ACHN (cell line): ENCODE measurements around the gene DNAAF2.
"Not testable (repeated sequence)": the region's sequence is repeated elsewhere in the genome, so short reads cannot be mapped to it uniquely, and the experiment has no call there.

Experiments used
- DNase-seq: peaks from one replicate; pipeline ENCODE4 v3.0.0-alpha.2; 2015
- in situ Hi-C: cut with HindIII; loops from 2 replicates; pipeline ENCODE4 v1.10.0; 2017; ENCODE audit warnings: low sequenced_read_pairs, low pct_ligation_motif_present, low pct_unique_long_range_greater_than_20kb

Gene DNAAF2

GRCh38 chr14:49593016-49593415 is 42.0 kb downstream of the DNAAF2 start:
- DNase-seq, result no peak
- in situ Hi-C loops, result no loop called here

GRCh38 chr14:49589387-49589786 is 45.7 kb downstream of the DNAAF2 start:
- no peak for DNase-seq
- in situ Hi-C loops, result no loop called here

GRCh38 chr14:49586673-49587460 is 48.2 kb downstream of the DNAAF2 start:
- in situ Hi-C loops, result no loop called here
- peak; percentile 69 for DNase-seq

- peak; percentile 97 for DNase-seq
- in situ Hi-C loops, result no loop called here
Observed at GRCh38 chr14:49585803-49586672, 49.0 kb downstream of the DNAAF2 start, which contains the start of gene RPS29. Gene RPS29, minus strand, starts transcription at chr14:49586380. Its CDS starts 34 bp downstream, at chr14:49586346.

- in situ Hi-C loops, DNase-seq: not testable (repeated sequence)
Observed at GRCh38 chr14:49584981-49585640, 49.9 kb downstream of the DNAAF2 start.

- in situ Hi-C loops, result no loop called here
Observed at GRCh38 chr14:49584058-49584457, 51.0 kb downstream of the DNAAF2 start.

GRCh38 chr14:49583629-49584028 is 51.4 kb downstream of the DNAAF2 start:
- no peak for DNase-seq

More at GRCh38 chr14:49584058-49584457, 51.0 kb downstream of the DNAAF2 start:
- no peak for DNase-seq

GRCh38 chr14:49582113-49582977 is 52.7 kb downstream of the DNAAF2 start:
- DNase-seq, result no peak
- in situ Hi-C loops, result no loop called here

More at GRCh38 chr14:49583629-49584028, 51.4 kb downstream of the DNAAF2 start:
- in situ Hi-C loops, result no loop called here

GRCh38 chr14:49581209-49582112 is 53.6 kb downstream of the DNAAF2 start:
- DNase-seq, result no peak
- in situ Hi-C loops, result no loop called here

GRCh38 chr14:49579841-49580240 is 55.2 kb downstream of the DNAAF2 start:
- in situ Hi-C loops, result no loop called here
- DNase-seq, result no peak

GRCh38 chr14:49578141-49578540 is 56.9 kb downstream of the DNAAF2 start:
- no peak for DNase-seq
- in situ Hi-C loops, result no loop called here
